Small intestine (tissue), 7 donors: Measurements from ENCODE around the gene STK31. TPM values are rescaled to one million over a fixed set of nuclear protein-coding genes. Genes with fewer than 3 reads are reported as not detected.
"Not testable (repeated sequence)": the region's sequence is repeated elsewhere in the genome, so short reads cannot be mapped to it uniquely, and the experiment has no call there.

Source experiments
- DNase-seq, 2 donors: peaks; one replicate each; pipeline versions ENCODE4 v3.0.0 to v3.0.0-alpha.2; 2013
- FAIRE-seq: peaks from 2 replicates; lab custom pipeline; 2012; peaks lifted over from hg19 to GRCh38; lab: Jason Lieb, UNC
- H3K27ac ChIP-seq, 3 donors: one replicate each; pipeline ENCODE4 v1.5.1; 2013; ENCODE audit warnings: low read length in 2 of 3, mild to moderate bottlenecking in 2 of 3, control low read depth in 1 of 3, inconsistent platforms in 1 of 3, low read depth in 1 of 3, moderate library complexity in 1 of 3
- H3K27me3 ChIP-seq, 3 donors: one replicate each; pipeline ENCODE4 v1.6.1; 2013; ENCODE audit warnings: low read length in 3 of 3, inconsistent platforms in 1 of 3; ENCODE audit not compliant: control insufficient read depth in 3 of 3, insufficient read depth in 3 of 3
- H3K36me3 ChIP-seq, 3 donors: one replicate each; pipeline ENCODE4 v1.6.1; 2013; ENCODE audit warnings: low read length in 3 of 3, inconsistent platforms in 1 of 3, low read depth in 1 of 3, mild to moderate bottlenecking in 1 of 3, moderate library complexity in 1 of 3; ENCODE audit not compliant: control insufficient read depth in 3 of 3, insufficient read depth in 2 of 3
- H3K4me1 ChIP-seq, 3 donors: one replicate each; pipeline ENCODE4 v1.6.1; 2013; ENCODE audit warnings: low read length in 2 of 3, inconsistent platforms in 1 of 3, low read depth in 1 of 3, mild to moderate bottlenecking in 1 of 3, moderate library complexity in 1 of 3; ENCODE audit not compliant: control insufficient read depth in 3 of 3, insufficient read depth in 2 of 3
- H3K4me3 ChIP-seq, 3 donors: one replicate each; pipeline ENCODE4 v1.5.1; 2013; ENCODE audit warnings: low read length in 3 of 3, control low read depth in 1 of 3, inconsistent platforms in 1 of 3, low read depth in 1 of 3, mild to moderate bottlenecking in 1 of 3, moderate library complexity in 1 of 3
- H3K9me3 ChIP-seq, 2 donors: one replicate each; pipeline ENCODE4 v1.6.1; 2013; ENCODE audit warnings: low read depth in 1 of 2, low read length in 1 of 2; ENCODE audit not compliant: control insufficient read depth in 2 of 2, insufficient read depth in 1 of 2
- WGBS, 3 donors: extraction: QIAGEN DNeasy Blood & Tissue Kit; methylation state at CpG; one replicate each; pipeline ENCODE4 v1.1.7; 2013; 5-methylcytosine and 5-hydroxymethylcytosine counted together
- polyA plus RNA-seq, 4 donors: library from polyadenylated mRNA; stranded (reverse) in 3 of 4; unstranded in 1 of 4; fragments of 200-250 nt in 3 of 4; fragments of 120-200 nt in 1 of 4; gene quantifications; one replicate each; pipeline versions ENCODE4 v1.2.1 to v1.2.3, GENCODE V29; 2013
- donor health status: healthy with polysubstance abuse.
- donor health status: control.
- donor health status: control.
- donor health status: Bipolar disorder and iron deficiency.
- donor health status: healthy.

The STK31 gene
- polyA plus RNA-seq, 4 donors: 0.24 to 1.4 (median 0.43) TPM

DNA sequence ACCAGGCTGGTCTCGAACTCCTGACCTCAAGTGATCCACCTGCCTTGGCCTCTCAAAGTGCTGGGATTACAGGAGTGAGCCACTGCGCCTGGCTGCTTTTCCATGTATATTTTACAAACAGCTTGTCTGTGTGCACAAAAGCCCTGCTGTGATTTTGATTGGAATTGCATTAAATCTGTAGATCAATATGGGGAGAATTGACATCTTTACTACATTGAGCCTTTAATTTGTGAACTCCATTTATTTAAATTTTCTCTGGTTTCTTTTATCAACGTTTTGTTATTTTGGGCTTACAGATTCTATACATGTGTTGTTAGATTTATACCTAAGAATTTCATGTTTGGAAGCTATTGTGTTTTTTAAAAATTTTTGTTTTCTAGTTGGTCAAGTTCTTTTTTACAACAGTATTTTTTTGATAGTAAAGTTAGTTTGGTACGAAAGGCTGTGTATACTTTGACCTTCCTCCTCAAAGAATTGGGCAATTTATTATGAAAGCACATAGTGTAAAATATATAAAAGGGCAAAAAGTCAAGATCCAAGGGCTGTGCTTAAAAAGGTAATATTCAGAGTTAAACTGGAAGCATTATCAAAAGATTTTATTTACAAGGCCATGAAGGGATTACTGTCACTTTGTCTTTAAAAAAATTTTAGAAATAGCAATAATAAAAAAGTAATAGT, 92.8 kb downstream of the STK31 start:
- DNase-seq (no peak), FAIRE-seq (peak; percentile 5)
- no peaks in the 10 kb centered on the region for H3K9me3 ChIP-seq
- H3K27me3 ChIP-seq: no peaks in the 10 kb centered on the region
- H3K4me3 ChIP-seq: no peak overlapping the region
- H3K36me3 ChIP-seq: no peaks in the 10 kb centered on the region
- WGBS, 3 donors: 62 to 63% (median 62%) methylated on average over 4 of the region's 4 CpGs
- H3K4me1 ChIP-seq: no peaks in the 10 kb centered on the region
- H3K27ac ChIP-seq: no peak overlapping the region

DNA sequence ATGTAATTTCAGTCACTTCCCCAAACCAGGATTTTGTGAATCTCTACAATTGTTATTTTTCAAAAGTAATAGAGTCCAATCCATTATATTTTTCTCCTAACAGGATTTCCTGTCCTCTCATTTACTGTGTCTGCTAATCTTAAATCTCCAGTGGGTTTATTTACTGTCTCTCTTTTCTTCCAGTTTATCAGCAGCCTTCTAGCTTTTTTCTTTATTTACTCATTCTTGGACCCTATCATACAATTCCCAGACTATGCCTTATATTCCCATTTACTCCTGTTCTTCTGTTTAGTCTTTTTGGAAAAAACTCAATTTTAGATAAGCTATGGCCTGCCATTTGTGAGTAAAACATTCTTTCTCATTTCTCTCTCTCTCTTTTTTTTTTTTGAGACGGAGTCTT, 94.7 kb downstream of the STK31 start:
- no peak overlapping the region for H3K27ac ChIP-seq
- WGBS, 3 donors: 79 to 88% (median 86%) methylated on average over 1 of the region's 1 CpG
- DNase-seq (no peak), FAIRE-seq (no peak)
- no peaks in the 10 kb centered on the region for H3K9me3 ChIP-seq
- H3K4me1 ChIP-seq: no peaks in the 10 kb centered on the region
- H3K27me3 ChIP-seq: no peaks in the 10 kb centered on the region
- H3K36me3 ChIP-seq: no peaks in the 10 kb centered on the region
- no peak overlapping the region for H3K4me3 ChIP-seq

DNA sequence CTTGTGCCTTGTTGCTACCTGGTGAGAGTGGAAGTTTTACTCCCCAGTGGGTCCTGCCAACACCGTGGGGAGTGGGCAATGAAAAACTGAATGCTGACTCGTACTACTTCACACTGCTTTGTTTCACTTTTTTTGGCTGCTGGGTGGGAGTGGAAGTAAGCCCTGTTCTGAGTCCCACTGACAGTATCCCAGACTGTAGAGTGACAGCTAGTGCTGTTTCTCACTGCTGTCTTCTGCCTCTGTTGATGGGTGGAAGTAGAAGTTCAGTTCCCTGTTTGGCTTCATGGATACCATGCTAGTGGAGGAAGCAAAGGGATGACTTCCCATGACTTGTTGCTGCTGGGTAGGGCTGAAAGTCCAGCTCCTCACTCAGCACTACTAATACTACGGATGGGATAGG, 98.4 kb downstream of the STK31 start:
- Histone ChIP-seq H3K4me3 (no peak overlapping the region), H3K27ac (no peak overlapping the region), H3K27me3 (no peaks in the 10 kb centered on the region), H3K4me1 (no peaks in the 10 kb centered on the region), H3K36me3 (no peaks in the 10 kb centered on the region), H3K9me3 (no peaks in the 10 kb centered on the region)
- DNase-seq (no peak), FAIRE-seq (no peak)
- 78 to 95% (median 81%) methylated on average over 3 of the region's 3 CpGs for WGBS, 3 donors

DNA sequence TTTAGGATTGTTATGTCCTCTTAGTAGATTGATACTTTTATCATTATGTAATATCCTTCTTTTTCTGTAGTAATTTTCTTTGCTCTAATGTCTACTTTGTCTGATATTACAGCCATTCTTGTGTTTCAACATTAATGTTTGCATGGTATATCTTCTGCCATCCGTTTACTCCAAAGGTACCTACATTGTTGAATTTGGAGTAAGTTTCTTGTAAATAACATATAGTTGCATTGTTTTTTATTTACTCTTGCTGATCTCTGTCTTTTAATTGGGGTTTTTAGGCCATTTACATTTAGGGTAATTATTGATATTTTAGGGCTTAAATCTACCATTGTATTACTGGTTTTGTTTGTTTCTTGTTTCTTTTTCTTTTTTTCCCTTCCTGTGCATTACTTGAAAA, 100.1 kb downstream of the STK31 start:
- FAIRE-seq (no peak), DNase-seq (no peak)
- no peaks in the 10 kb centered on the region for H3K27me3 ChIP-seq
- H3K4me1 ChIP-seq: no peaks in the 10 kb centered on the region
- no peak overlapping the region for H3K4me3 ChIP-seq
- H3K27ac ChIP-seq: no peak overlapping the region
- 92 to 100% (median 97%) methylated on average over 1 of the region's 1 CpG for WGBS, 3 donors
- H3K36me3 ChIP-seq: no peaks in the 10 kb centered on the region
- no peaks in the 10 kb centered on the region for H3K9me3 ChIP-seq

DNA sequence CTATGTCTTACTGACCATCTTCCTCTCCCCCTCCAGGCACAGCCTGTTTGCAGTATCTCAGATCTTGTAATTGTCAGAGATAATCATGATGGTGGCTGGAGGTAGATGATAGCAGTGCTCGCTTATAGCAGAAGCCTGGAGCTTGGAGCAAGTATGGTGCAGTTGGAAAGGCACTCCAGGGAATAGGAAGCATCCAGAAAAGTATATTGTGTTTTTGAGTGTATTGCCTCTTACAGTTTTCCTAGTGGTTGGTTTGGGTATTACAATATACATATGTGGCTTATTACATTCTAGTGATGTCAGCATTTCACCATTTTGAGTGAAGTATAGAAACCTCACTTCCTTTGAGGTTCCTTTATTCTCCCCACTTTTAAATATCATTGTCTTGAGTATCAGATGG, 101.5 kb downstream of the STK31 start:
- DNase-seq: no peak
- no peaks in the 10 kb centered on the region for H3K4me1 ChIP-seq
- FAIRE-seq: no peak
- no peaks in the 10 kb centered on the region for H3K36me3 ChIP-seq
- H3K4me3 ChIP-seq: no peak overlapping the region
- no peak overlapping the region for H3K27ac ChIP-seq
- H3K9me3 ChIP-seq: no peaks in the 10 kb centered on the region
- no peaks in the 10 kb centered on the region for H3K27me3 ChIP-seq
- 94 to 100% (median 97%) methylated on average over 1 of the region's 1 CpG for WGBS, 3 donors

DNA sequence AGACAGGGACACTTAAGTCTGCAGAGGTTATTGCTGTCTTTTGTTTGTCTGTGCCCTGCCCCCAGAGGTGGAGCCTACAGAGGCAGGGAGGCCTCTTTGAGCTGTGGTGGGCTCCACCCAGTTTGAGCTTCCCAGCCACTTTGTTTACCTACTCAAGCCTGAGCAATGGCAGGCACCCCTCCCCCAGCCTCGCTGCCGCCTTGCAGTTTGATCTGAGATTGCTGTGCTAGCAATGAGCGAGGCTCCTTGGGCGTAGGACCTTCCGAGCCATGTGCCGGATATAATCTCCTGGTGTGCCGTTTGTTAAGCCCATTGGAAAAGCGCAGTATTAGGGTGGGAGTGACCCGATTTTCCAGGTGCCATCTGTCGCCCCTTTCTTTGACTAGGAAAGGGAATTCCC, 118.1 kb downstream of the STK31 start:
- not testable (repeated sequence) for FAIRE-seq

DNA sequence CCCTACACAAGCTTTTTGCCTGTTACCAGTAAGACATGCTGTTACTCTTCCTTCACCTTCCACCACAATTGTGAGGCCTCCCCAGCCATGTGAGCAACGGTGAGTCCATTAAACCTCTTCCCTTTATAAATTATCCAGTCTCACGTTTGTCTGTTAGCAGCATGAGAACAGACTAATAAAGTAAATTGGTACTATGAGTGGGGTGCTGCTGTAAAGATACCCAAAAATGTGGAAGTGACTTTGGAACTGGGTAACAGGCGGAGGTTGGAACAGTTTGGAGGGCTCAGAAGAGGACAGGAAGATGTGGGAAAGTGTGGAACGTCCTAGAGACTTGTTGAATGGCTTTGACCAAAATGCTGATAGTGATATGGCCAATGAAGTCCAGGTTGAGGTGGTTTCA, 122.7 kb downstream of the STK31 start:
- H3K36me3 ChIP-seq, H3K27me3 ChIP-seq, H3K4me1 ChIP-seq, H3K27ac ChIP-seq, FAIRE-seq, DNase-seq, H3K4me3 ChIP-seq: not testable (repeated sequence)
- H3K9me3 ChIP-seq: peaks cover 0 to 19% of the 10 kb centered on the region in 2 donors
- 73 to 84% (median 78%) methylated on average over 4 of the region's 4 CpGs for WGBS, 3 donors

More for the DNA sequence above, 118.1 kb downstream of the STK31 start:
- not testable (repeated sequence) for H3K4me3 ChIP-seq, H3K4me1 ChIP-seq, H3K9me3 ChIP-seq, H3K27me3 ChIP-seq, H3K36me3 ChIP-seq, DNase-seq, H3K27ac ChIP-seq
- WGBS, 3 donors: 95 to 98% (median 95%) methylated on average over 9 to 10 of the region's 10 CpGs

DNA sequence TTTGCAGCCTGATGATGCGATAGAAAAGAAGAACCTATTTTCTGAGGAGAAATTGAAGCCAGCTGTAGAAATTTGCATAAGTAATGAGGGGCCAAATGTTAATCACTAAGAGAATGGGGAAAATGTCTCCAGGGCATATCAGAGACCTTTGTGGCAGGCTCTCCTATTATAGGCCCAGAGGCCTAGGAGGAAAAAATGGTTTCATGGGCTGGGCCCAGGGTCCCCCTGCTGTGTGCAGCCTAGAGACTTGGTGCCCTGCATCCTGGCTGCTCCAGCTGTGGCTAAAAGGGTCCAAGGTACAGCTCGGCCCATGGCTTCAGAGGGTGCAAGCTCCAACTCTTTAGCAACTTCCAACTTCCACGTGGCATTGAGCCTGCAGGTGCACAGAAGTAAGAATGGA, 123.4 kb downstream of the STK31 start:
- Histone ChIP-seq H3K27me3 (no peaks in the 10 kb centered on the region), H3K4me3 (no peak overlapping the region), H3K27ac (no peak overlapping the region), H3K36me3 (no peaks in the 10 kb centered on the region), H3K4me1 (no peaks in the 10 kb centered on the region), H3K9me3 (peaks cover 0 to 16% of the 10 kb centered on the region in 2 donors)
- WGBS, 3 donors: 82 to 90% (median 86%) methylated on average over 3 of the region's 3 CpGs
- DNase-seq (no peak), FAIRE-seq (no peak)

DNA sequence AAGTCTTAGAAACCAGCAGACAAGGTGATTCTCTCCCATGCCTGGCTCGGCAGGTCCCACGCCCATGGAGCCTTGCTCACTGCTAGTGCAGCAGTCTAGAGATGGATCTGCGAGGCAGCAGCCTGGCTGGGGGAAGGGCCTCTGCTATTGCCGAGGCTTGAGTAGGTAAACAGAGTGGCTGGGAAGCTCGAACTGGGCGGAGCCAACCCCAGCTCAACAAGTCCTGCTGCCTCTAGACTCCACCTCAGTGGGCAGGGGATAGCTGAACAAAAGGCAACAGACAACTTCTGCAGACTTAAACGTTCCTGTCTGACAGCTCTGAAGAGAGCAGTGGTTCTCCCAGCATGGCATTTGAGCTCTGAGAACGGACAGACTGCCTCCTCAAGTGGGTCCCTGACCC, 134.8 kb downstream of the STK31 start:
- H3K36me3 ChIP-seq, H3K4me3 ChIP-seq, H3K4me1 ChIP-seq, FAIRE-seq, H3K27ac ChIP-seq, H3K27me3 ChIP-seq, DNase-seq: not testable (repeated sequence)
- 67 to 70% (median 69%) methylated on average over 8 of the region's 8 CpGs for WGBS, 3 donors
- peaks cover 0 to 21% of the 10 kb centered on the region in 2 donors for H3K9me3 ChIP-seq
